Neural cell (in vitro differentiated cells): ENCODE results near the gene BTBD9. TPM values are rescaled to one million over a fixed set of nuclear protein-coding genes. Genes with fewer than 3 reads are reported as not detected.

Source experiments
- H2AFZ ChIP-seq: fragments of 200-600, 300-800 bp; sonication (generic), shearing (Covaris generic); 2 replicates; pipeline ENCODE4 v1.6.0; 2014; ENCODE audit warnings: low read depth, mild to moderate bottlenecking, antibody characterized with exemption, low read length, moderate library complexity
- H3F3A ChIP-seq: fragments of 200-600 bp; shearing (Covaris generic); 2 replicates; pipeline ENCODE4 v1.6.1; 2016; ENCODE audit warnings: mild to moderate bottlenecking, moderate library complexity, mixed read lengths, antibody characterized with exemption, low read length; ENCODE audit not compliant: insufficient read depth, poor library complexity, severe bottlenecking
- H3K27ac ChIP-seq: fragments of 200-600, 300-800 bp; sonication (generic), shearing (Covaris generic); 2 replicates; pipeline ENCODE4 v1.5.1; 2014; ENCODE audit warnings: mild to moderate bottlenecking, low read length, moderate library complexity
- H3K27me3 ChIP-seq: fragments of 300-800, 200-600 bp; sonication (generic), shearing (Covaris generic); 2 replicates; pipeline ENCODE4 v1.6.0; 2014; ENCODE audit warnings: mild to moderate bottlenecking, low read depth, low read length, moderate library complexity; ENCODE audit not compliant: insufficient read depth
- H3K36me3 ChIP-seq: fragments of 300-800, 200-600 bp; sonication (generic), shearing (Covaris generic); 2 replicates; pipeline ENCODE4 v1.5.1; 2014; ENCODE audit warnings: mild to moderate bottlenecking, antibody characterized with exemption, low read length, moderate library complexity; ENCODE audit not compliant: insufficient read depth
- H3K4me2 ChIP-seq: fragments of 300-800, 200-600 bp; sonication (generic), shearing (Covaris generic); 2 replicates; pipeline ENCODE4 v1.6.0; 2014; ENCODE audit warnings: mild to moderate bottlenecking, low read length
- H3K4me3 ChIP-seq: fragments of 300-800, 200-600 bp; sonication (generic), shearing (Covaris generic); 2 replicates; pipeline ENCODE4 v1.5.1; 2014; ENCODE audit warnings: mild to moderate bottlenecking, low read length, moderate library complexity
- H3K79me2 ChIP-seq: fragments of 200-600 bp; shearing (Covaris generic); replicated peaks from 2 replicates; pipeline ENCODE4 v1.6.0; 2014; ENCODE audit warnings: mild to moderate bottlenecking, low read length, moderate library complexity; ENCODE audit not compliant: insufficient read depth
- H3K9ac ChIP-seq: fragments of 300-800, 200-600 bp; sonication (generic), shearing (Covaris generic); 2 replicates; pipeline ENCODE4 v1.6.1; 2016; ENCODE audit warnings: mild to moderate bottlenecking, low read length, mixed read lengths
- H3K9me2 ChIP-seq: fragments of 200-600 bp; shearing (Covaris generic); 2 replicates; pipeline ENCODE4 v1.6.1; 2016; ENCODE audit warnings: mild to moderate bottlenecking, low read length, mixed read lengths; ENCODE audit not compliant: insufficient read depth
- H3K9me3 ChIP-seq: fragments of 200-600, 300-800 bp; sonication (generic), shearing (Covaris generic); 2 replicates; pipeline ENCODE4 v1.6.1; 2016; ENCODE audit warnings: mild to moderate bottlenecking, mixed run types, low read length, moderate library complexity, mixed read lengths
- H4K20me1 ChIP-seq: fragments of 200-600 bp; shearing (Covaris generic); 2 replicates; pipeline ENCODE4 v1.6.1; 2016; ENCODE audit warnings: mild to moderate bottlenecking, mixed run types; ENCODE audit not compliant: insufficient read depth
- EP300 ChIP-seq: fragments of 450-650 bp; conservative IDR thresholded peaks from 2 replicates; pipeline ENCODE4 v1.6.1; 2014; ENCODE audit warnings: antibody characterized with exemption, mild to moderate bottlenecking, moderate library complexity; ENCODE audit not compliant: poor library complexity, severe bottlenecking
- MXI1 ChIP-seq: fragments of 450-650 bp; conservative IDR thresholded peaks from 2 replicates; pipeline ENCODE4 v1.6.1; 2014; ENCODE audit warnings: antibody characterized with exemption, mild to moderate bottlenecking; ENCODE audit not compliant: poor library complexity, severe bottlenecking
- SMC3 ChIP-seq: fragments of 450-650 bp; conservative IDR thresholded peaks from 2 replicates; pipeline ENCODE4 v1.6.1; 2014; ENCODE audit warnings: antibody characterized with exemption, mild to moderate bottlenecking, moderate library complexity; ENCODE audit not compliant: poor library complexity
- TAF1 ChIP-seq: IDR thresholded peaks from 2 replicates; pipeline ENCODE4 v1.6.1; 2012; ENCODE audit warnings: low read depth
- polyA plus RNA-seq: library from polyadenylated mRNA; depleted of rRNA; stranded (reverse); fragments of >200 nt; gene quantifications from 2 replicates; pipeline ENCODE4 v1.2.3, GENCODE V29; 2014
- TF ChIP-seq, protein P1 (sequence below): IDR thresholded peaks from 2 replicates; pipeline ENCODE4 v1.6.1; 2012; ENCODE audit warnings: borderline replicate concordance
- TF ChIP-seq, protein P2 (sequence below): fragments of 450-650 bp; IDR thresholded peaks from 2 replicates; pipeline ENCODE4 v1.5.1; 2014; ENCODE audit warnings: antibody characterized with exemption, mild to moderate bottlenecking, moderate library complexity; ENCODE audit not compliant: poor library complexity, severe bottlenecking

BTBD9 gene
- polyA plus RNA-seq, 1 donor from 2014 or later, result 6.2 TPM

DNA sequence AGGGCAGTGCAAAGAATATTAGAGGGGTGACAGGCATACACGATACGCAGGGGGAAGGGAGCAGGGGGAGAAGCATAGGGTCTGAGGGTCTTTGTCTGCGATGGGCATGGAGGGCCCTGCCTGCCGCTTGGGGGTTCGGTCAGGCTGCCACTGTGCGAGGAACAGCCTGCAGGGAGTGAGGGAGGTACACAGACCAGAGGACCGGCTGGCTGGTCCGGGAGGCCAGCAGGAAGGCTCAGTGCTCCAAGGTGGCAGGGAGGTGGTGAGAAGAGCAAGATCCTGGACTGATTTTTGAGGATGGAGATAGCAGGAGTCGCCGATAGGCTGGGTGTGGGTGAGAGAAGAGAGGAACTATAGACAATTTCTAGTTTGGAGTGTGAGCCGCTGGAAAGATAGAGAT lies 481.8 kb downstream of the BTBD9 start (continued):
- TF ChIP-seq, protein P1, sequence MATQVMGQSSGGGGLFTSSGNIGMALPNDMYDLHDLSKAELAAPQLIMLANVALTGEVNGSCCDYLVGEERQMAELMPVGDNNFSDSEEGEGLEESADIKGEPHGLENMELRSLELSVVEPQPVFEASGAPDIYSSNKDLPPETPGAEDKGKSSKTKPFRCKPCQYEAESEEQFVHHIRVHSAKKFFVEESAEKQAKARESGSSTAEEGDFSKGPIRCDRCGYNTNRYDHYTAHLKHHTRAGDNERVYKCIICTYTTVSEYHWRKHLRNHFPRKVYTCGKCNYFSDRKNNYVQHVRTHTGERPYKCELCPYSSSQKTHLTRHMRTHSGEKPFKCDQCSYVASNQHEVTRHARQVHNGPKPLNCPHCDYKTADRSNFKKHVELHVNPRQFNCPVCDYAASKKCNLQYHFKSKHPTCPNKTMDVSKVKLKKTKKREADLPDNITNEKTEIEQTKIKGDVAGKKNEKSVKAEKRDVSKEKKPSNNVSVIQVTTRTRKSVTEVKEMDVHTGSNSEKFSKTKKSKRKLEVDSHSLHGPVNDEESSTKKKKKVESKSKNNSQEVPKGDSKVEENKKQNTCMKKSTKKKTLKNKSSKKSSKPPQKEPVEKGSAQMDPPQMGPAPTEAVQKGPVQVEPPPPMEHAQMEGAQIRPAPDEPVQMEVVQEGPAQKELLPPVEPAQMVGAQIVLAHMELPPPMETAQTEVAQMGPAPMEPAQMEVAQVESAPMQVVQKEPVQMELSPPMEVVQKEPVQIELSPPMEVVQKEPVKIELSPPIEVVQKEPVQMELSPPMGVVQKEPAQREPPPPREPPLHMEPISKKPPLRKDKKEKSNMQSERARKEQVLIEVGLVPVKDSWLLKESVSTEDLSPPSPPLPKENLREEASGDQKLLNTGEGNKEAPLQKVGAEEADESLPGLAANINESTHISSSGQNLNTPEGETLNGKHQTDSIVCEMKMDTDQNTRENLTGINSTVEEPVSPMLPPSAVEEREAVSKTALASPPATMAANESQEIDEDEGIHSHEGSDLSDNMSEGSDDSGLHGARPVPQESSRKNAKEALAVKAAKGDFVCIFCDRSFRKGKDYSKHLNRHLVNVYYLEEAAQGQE, result no peak
- TF ChIP-seq MXI1, result no peak
- TF ChIP-seq SMC3, result no peak

DNA sequence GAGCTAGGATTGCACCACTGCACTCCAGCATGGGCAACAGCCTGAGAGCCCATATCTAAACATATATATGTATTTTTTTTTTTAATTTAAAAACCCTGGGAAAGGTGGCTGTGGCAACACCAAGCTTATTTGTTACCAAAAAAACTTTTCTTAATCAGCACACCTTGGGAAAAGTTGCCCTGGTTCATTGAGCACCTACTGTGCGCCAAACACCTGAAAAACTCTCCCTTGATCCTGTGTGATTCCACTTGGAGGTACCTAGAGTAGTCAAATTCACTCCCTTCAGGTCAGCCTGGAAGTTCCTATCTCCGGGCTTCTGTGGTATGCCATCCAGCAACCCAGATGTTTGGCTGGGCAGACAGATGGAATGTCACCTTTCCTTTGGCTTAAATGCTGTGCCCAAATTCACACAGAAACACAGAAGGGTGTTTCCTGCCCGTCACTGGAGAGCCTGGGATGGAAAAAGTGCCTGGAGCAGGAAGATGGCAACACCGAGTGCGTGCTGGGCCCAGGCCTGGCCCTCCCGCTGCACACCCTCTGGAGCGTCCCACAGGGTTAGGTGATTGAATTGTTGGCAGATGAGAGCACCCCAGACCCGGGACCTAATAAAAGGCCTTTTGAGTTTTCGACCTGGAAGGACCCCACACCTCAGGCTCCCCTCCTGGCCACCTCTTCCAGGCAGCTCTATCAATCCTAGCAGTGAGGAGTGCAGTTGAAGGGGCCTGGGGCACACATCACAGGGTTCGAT lies 482.7 kb downstream of the BTBD9 start:
- TF ChIP-seq, protein P2, sequence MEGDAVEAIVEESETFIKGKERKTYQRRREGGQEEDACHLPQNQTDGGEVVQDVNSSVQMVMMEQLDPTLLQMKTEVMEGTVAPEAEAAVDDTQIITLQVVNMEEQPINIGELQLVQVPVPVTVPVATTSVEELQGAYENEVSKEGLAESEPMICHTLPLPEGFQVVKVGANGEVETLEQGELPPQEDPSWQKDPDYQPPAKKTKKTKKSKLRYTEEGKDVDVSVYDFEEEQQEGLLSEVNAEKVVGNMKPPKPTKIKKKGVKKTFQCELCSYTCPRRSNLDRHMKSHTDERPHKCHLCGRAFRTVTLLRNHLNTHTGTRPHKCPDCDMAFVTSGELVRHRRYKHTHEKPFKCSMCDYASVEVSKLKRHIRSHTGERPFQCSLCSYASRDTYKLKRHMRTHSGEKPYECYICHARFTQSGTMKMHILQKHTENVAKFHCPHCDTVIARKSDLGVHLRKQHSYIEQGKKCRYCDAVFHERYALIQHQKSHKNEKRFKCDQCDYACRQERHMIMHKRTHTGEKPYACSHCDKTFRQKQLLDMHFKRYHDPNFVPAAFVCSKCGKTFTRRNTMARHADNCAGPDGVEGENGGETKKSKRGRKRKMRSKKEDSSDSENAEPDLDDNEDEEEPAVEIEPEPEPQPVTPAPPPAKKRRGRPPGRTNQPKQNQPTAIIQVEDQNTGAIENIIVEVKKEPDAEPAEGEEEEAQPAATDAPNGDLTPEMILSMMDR, result no peak
- no peak for TF ChIP-seq EP300
- TF ChIP-seq SMC3, result no peak
- TF ChIP-seq, protein P1, result no peak
- no peak for TF ChIP-seq TAF1
- no peak for TF ChIP-seq MXI1
- no peaks in the 10 kb centered on the region for H4K20me1 ChIP-seq

More for the DNA sequence above, 482.7 kb downstream of the BTBD9 start:
- no peak overlapping the region for H3K9ac ChIP-seq
- no peak overlapping the region for H3K27ac ChIP-seq
- no peak overlapping the region for H3K4me2 ChIP-seq
- H3K9me3 ChIP-seq, result no peaks in the 10 kb centered on the region
- no peaks in the 10 kb centered on the region for H3K79me2 ChIP-seq
- H3K4me3 ChIP-seq, result no peak overlapping the region
- no peaks in the 10 kb centered on the region for H3K36me3 ChIP-seq
- H2AFZ ChIP-seq, result no peak overlapping the region
- no peaks in the 10 kb centered on the region for H3K27me3 ChIP-seq
- no peaks in the 10 kb centered on the region for H3F3A ChIP-seq
- H3K9me2 ChIP-seq, result no peaks in the 10 kb centered on the region
